Aorta (tissue), 5 donors: ENCODE data around the gene MAPK14. TPM values are rescaled to one million over a fixed set of nuclear protein-coding genes. Genes with fewer than 3 reads are reported as not detected.
"Not testable (repeated sequence)": the region's sequence is repeated elsewhere in the genome, so short reads cannot be mapped to it uniquely, and the experiment has no call there.

ENCODE experiments used
- ATAC-seq: fragments of 200-7000 bp; cut with Tn5 transposase; one replicate; pipeline ENCODE4 v1.9.1; 2022; ENCODE audit warnings: moderate library complexity; ENCODE audit not compliant: low FRiP score
- DNase-seq, 2 donors: peaks; one replicate each; pipeline ENCODE4 v3.0.0-alpha.2; 2020
- H3K27ac ChIP-seq, 2 donors: one replicate each; pipeline ENCODE4 v1.5.1; 2013; ENCODE audit warnings: low read length in 2 of 2, mild to moderate bottlenecking in 2 of 2, moderate library complexity in 2 of 2, control low read depth in 1 of 2, inconsistent platforms in 1 of 2, low read depth in 1 of 2
- H3K27me3 ChIP-seq, 2 donors: one replicate each; pipeline ENCODE4 v1.6.1; 2013; ENCODE audit warnings: control low read depth in 1 of 2, low read length in 1 of 2, mild to moderate bottlenecking in 1 of 2, moderate library complexity in 1 of 2; ENCODE audit not compliant: insufficient read depth in 2 of 2, control insufficient read depth in 1 of 2
- H3K36me3 ChIP-seq, 2 donors: one replicate each; pipeline ENCODE4 v1.6.1; 2013; ENCODE audit warnings: control low read depth in 1 of 2, low read length in 1 of 2, mild to moderate bottlenecking in 1 of 2; ENCODE audit not compliant: insufficient read depth in 2 of 2, control insufficient read depth in 1 of 2
- H3K4me1 ChIP-seq, 2 donors: one replicate each; pipeline ENCODE4 v1.6.1; 2013; ENCODE audit warnings: low read length in 2 of 2, control low read depth in 1 of 2, mild to moderate bottlenecking in 1 of 2, moderate library complexity in 1 of 2; ENCODE audit not compliant: insufficient read depth in 2 of 2, control insufficient read depth in 1 of 2
- H3K4me3 ChIP-seq, 2 donors: one replicate each; pipeline ENCODE4 v1.5.1; 2013; ENCODE audit warnings: low read length in 2 of 2, control low read depth in 1 of 2, mild to moderate bottlenecking in 1 of 2
- H3K9me3 ChIP-seq: one replicate; pipeline ENCODE4 v1.6.1; 2013; ENCODE audit warnings: mild to moderate bottlenecking, low read length; ENCODE audit not compliant: control insufficient read depth
- WGBS, 2 donors: extraction: QIAGEN DNeasy Blood & Tissue Kit; methylation state at CpG; one replicate each; pipeline ENCODE4 v1.1.7; 2013; 5-methylcytosine and 5-hydroxymethylcytosine counted together
- intact Hi-C, 2 donors: fragments of 100-400 bp; cut with DNase I; formaldehyde crosslinking; loops; one replicate each; pipeline versions ENCODE4 v1.14.2 to v1.15.0; 2022
- long read RNA-seq, 2 donors: library from polyadenylated mRNA; unstranded; transcript quantifications; one replicate each; pipeline ENCODE4 v2.0.0, GENCODE V29; 2020 to 2021
- polyA plus RNA-seq, 2 donors: library from polyadenylated mRNA; stranded (reverse); fragments of 200-250 nt; gene quantifications; one replicate each; pipeline ENCODE4 v1.2.3, GENCODE V29; 2013
- total RNA-seq, 2 donors: library from RNA; stranded (reverse); fragmentation: NEBNext Ultra II Directional; extraction: Animal tissue kit (Norgen Biotek cat#: 25700); gene quantifications; one replicate each; pipeline ENCODE4 v1.2.1, GENCODE V29; 2021
- donor health status: healthy with polysubstance abuse.
- donor health status: Bipolar disorder and iron deficiency.
- donor health status: DM: no; HTN: no; CAD: no.
- donor health status: DM: no; HTN: no; CAD: no.
- donor health status: DM: yes; HTN: yes; CAD: no.

MAPK14 gene
- total RNA-seq = 10 to 100 TPM; 52.6 to 62.0 TPM
- 10 to 100 TPM; 19.8 to 24.5 TPM for polyA plus RNA-seq
- long read RNA-seq, donor 1, partial matches to known transcripts = 37 of 42 reads
- long read RNA-seq, donor 1, other reads (novel, unspliced or antisense) = 4 of 42 reads
- long read RNA-seq, donor 2, full-length matches to known transcripts = 22 of 37 reads
- long read RNA-seq, donor 2, partial matches to known transcripts = 1 of 37 reads
- long read RNA-seq, donor 2, other reads (novel, unspliced or antisense) = 14 of 37 reads

DNA sequence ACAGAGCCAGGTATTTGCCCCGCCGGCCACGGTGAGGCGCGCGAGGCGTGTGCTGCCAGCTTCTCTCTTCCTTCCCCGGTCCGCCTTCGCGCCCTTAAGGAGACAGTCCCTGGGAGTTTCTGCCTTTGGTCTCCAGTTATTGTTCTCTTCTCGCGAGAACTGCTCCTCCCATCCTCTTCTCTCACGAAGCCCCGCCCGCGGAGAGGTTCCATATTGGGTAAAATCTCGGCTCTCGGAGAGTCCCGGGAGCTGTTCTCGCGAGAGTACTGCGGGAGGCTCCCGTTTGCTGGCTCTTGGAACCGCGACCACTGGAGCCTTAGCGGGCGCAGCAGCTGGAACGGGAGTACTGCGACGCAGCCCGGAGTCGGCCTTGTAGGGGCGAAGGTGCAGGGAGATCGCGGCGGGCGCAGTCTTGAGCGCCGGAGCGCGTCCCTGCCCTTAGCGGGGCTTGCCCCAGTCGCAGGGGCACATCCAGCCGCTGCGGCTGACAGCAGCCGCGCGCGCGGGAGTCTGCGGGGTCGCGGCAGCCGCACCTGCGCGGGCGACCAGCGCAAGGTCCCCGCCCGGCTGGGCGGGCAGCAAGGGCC is at the start of gene MAPK14:
Gene MAPK14 (plus strand): TSS at position 308 of the 587 bp plus-strand sequence. CDS start 350 bp downstream, outside the sequence.
- Histone ChIP-seq H3K9me3 (no peaks in the 10 kb centered on the region), H3K27me3 (no peaks in the 10 kb centered on the region), H3K36me3 (no peaks in the 10 kb centered on the region), H3K4me3 (peak within 1 kb of the TSS; percentile 46 to 65), H3K4me1 (peaks cover 0 to 2% of the 10 kb centered on the region in 2 donors), H3K27ac (peak within 1 kb of the TSS; percentile 45)
- intact Hi-C loops = loop anchor here (1.0 to 10.0 kb wide), 5 partner anchors 67 to 169 kb away; partner anchors contain the start of genes BRPF3 (in 2 of the 2) and SRPK1 (in 1 of the 2)
- ATAC-seq (peak; percentile 97), DNase-seq (peak; percentile 99)
- 0% methylated on average over 44 to 62 of the region's 62 CpGs for WGBS, 2 donors

- H3K36me3 ChIP-seq, ATAC-seq, intact Hi-C loops, H3K4me1 ChIP-seq, H3K27me3 ChIP-seq, H3K9me3 ChIP-seq, DNase-seq, H3K4me3 ChIP-seq, H3K27ac ChIP-seq: not testable (repeated sequence)
- 90 to 94% methylated on average over 1 of the region's 1 CpG for WGBS, 2 donors
Measured at GRCh38 chr6:35980126-35980525, 47.5 kb upstream of the MAPK14 start.

GRCh38 chr6:35980991-35981645 is 46.5 kb upstream of the MAPK14 start:
- intact Hi-C loops = no loop called here
- no peak overlapping the region for H3K4me3 ChIP-seq
- H3K36me3 ChIP-seq = no peaks in the 10 kb centered on the region
- H3K27ac ChIP-seq = no peak overlapping the region
- H3K4me1 ChIP-seq = no peaks in the 10 kb centered on the region
- H3K9me3 ChIP-seq = no peaks in the 10 kb centered on the region
- no peak for ATAC-seq
- WGBS, 2 donors = 83% methylated on average over 6 of the region's 6 CpGs
- no peaks in the 10 kb centered on the region for H3K27me3 ChIP-seq
- DNase-seq = no peak

- Histone ChIP-seq H3K4me3 (no peak overlapping the region), H3K9me3 (no peaks in the 10 kb centered on the region), H3K36me3 (no peaks in the 10 kb centered on the region), H3K4me1 (no peaks in the 10 kb centered on the region), H3K27ac (no peak overlapping the region), H3K27me3 (no peaks in the 10 kb centered on the region)
- DNase-seq (no peak), ATAC-seq (no peak)
- 56 to 59% methylated on average over 4 of the region's 4 CpGs for WGBS, 2 donors
- intact Hi-C loops = no loop called here
Measured at GRCh38 chr6:35984701-35985100, 42.9 kb upstream of the MAPK14 start.

DNA sequence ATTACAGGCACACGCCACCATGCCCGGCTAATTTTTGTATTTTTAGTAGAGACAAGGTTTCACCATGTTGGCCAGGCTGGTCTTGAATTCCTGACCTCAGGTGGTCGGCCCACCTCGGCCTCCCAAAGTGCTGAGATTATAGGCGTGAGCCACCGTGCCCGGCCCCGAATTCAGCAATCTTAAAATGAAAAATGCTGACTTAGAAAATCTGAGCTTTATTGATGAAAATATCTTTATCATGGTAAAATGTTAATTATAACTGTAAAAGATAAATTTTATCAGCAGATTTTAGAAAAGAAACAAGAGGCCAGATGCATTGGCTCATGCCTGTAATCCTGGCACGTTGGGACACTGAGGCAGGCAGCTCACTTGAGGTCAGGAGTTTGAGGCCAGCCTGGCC is 39.6 kb upstream of the MAPK14 start:
- H3K27me3 ChIP-seq, H3K4me1 ChIP-seq, H3K27ac ChIP-seq, intact Hi-C loops, H3K4me3 ChIP-seq, H3K36me3 ChIP-seq, H3K9me3 ChIP-seq, ATAC-seq, DNase-seq: not testable (repeated sequence)
- 83 to 92% methylated on average over 9 of the region's 9 CpGs for WGBS, 2 donors

GRCh38 chr6:35993150-35993549 is 34.5 kb upstream of the MAPK14 start:
- Histone ChIP-seq H3K36me3 (no peaks in the 10 kb centered on the region), H3K4me3 (no peak overlapping the region), H3K9me3 (peaks cover 1% of the 10 kb centered on the region), H3K4me1 (no peaks in the 10 kb centered on the region), H3K27me3 (no peaks in the 10 kb centered on the region), H3K27ac (no peak overlapping the region)
- DNase-seq = no peak
- intact Hi-C loops = no loop called here
- no peak for ATAC-seq
- 75 to 80% methylated on average over 3 of the region's 3 CpGs for WGBS, 2 donors

GRCh38 chr6:36000451-36000850 is 27.2 kb upstream of the MAPK14 start:
- Histone ChIP-seq H3K27ac (no peak overlapping the region), H3K36me3 (no peaks in the 10 kb centered on the region), H3K4me1 (no peaks in the 10 kb centered on the region), H3K27me3 (no peaks in the 10 kb centered on the region), H3K4me3 (no peak overlapping the region), H3K9me3 (no peaks in the 10 kb centered on the region)
- whole genome bisulfite sequencing, 2 donors = 60 to 62% methylated on average over 1 of the region's 1 CpG
- intact Hi-C loops = no loop called here
- DNase-seq = no peak
- no peak for ATAC-seq

- Histone ChIP-seq H3K4me1 (no peaks in the 10 kb centered on the region), H3K4me3 (no peak overlapping the region), H3K36me3 (no peaks in the 10 kb centered on the region), H3K27ac (no peak overlapping the region), H3K27me3 (no peaks in the 10 kb centered on the region), H3K9me3 (no peaks in the 10 kb centered on the region)
- intact Hi-C loops = no loop called here
- no peak for ATAC-seq
- WGBS, 2 donors = 89 to 91% methylated on average over 4 of the region's 4 CpGs
- DNase-seq = no peak
Measured at GRCh38 chr6:36015666-36016065, 11.9 kb upstream of the MAPK14 start.

DNA sequence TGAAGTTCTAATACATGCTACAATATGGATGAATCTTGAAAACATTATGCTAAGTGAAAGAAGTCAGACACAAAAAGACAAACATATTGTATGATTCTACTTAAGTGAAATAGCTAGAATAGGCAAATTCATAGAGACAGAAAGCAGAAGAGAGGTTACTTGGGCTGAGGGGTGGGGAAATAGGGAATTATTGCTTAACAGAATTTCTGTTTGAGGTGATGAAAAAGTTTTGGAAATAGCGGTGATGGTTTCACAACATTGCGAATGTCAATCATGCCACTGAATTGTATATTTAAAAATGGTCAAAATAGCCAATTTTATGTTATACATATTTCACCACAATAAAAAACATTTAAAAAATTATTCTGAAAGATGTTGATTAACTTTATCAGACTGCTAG is 9.3 kb upstream of the MAPK14 start:
- WGBS, 2 donors = 95 to 96% methylated on average over 2 of the region's 2 CpGs
- no peaks in the 10 kb centered on the region for H3K9me3 ChIP-seq
- DNase-seq (no peak), ATAC-seq (no peak)
- H3K4me1 ChIP-seq = no peaks in the 10 kb centered on the region
- no peak overlapping the region for H3K4me3 ChIP-seq
- no peaks in the 10 kb centered on the region for H3K36me3 ChIP-seq
- no peaks in the 10 kb centered on the region for H3K27me3 ChIP-seq
- H3K27ac ChIP-seq = no peak overlapping the region
- intact Hi-C loops = no loop called here
